SJSA1 (cell line): Measurements from ENCODE around the gene INSL3. TPM values are rescaled to one million over a fixed set of nuclear protein-coding genes. Genes with fewer than 3 reads are reported as not detected.
A peak's percentile ranks its signal among the peaks of the same experiment; 100 is the strongest.

ENCODE experiments used
- DNase-seq, 2 experiments: peaks; one replicate each; pipeline ENCODE4 v3.0.0-alpha.2; 2015 to 2020; ENCODE audit warnings: low spot score in 2 of 2, low read depth in 1 of 2
- H3K27ac ChIP-seq: fragments of 250-450 bp; sonication (Bioruptor Pico); 2 replicates; pipeline ENCODE4 v1.5.1; 2020; ENCODE audit warnings: mild to moderate bottlenecking, moderate library complexity
- H3K27me3 ChIP-seq: fragments of 250-450 bp; sonication (Bioruptor Pico); replicated peaks from 2 replicates; pipeline ENCODE4 v1.5.1; 2020; ENCODE audit warnings: mild to moderate bottlenecking, moderate library complexity
- H3K36me3 ChIP-seq: fragments of 250-450 bp; sonication (Bioruptor Pico); 2 replicates; pipeline ENCODE4 v1.5.1; 2020; ENCODE audit warnings: mild to moderate bottlenecking
- H3K4me1 ChIP-seq: fragments of 250-450 bp; sonication (Bioruptor Pico); replicated peaks from 2 replicates; pipeline ENCODE4 v1.6.1; 2021; ENCODE audit warnings: mild to moderate bottlenecking
- H3K4me3 ChIP-seq: fragments of 250-450 bp; sonication (Bioruptor Pico); 2 replicates; pipeline ENCODE4 v1.5.1; 2020; ENCODE audit warnings: mild to moderate bottlenecking
- H3K9me3 ChIP-seq: fragments of 250-450 bp; sonication (Bioruptor Pico); replicated peaks from 2 replicates; pipeline ENCODE4 v1.5.1; 2020; ENCODE audit warnings: mild to moderate bottlenecking
- total RNA-seq: library from RNA; depleted of rRNA; stranded (reverse); fragments of >200 nt; shearing (Covaris generic); gene quantifications from 2 replicates; pipeline ENCODE4 v1.2.3, GENCODE V29; 2014; rRNA removed

The INSL3 gene
- total RNA-seq, result not detected in 2 replicates

GRCh38 chr19:17821190-17821589 lies at the start of gene INSL3:
Gene INSL3 (minus strand): TSS chr19:17821519. CDS start chr19:17821506, 13 bp downstream.
- no peaks in the 10 kb centered on the region for H3K36me3 ChIP-seq
- no peaks in the 10 kb centered on the region for H3K9me3 ChIP-seq
- H3K4me3 ChIP-seq, result no peak within 1 kb of the TSS
- no peak within 1 kb of the TSS for H3K27ac ChIP-seq
- H3K27me3 ChIP-seq, result no peaks in the 10 kb centered on the region
- no peak for DNase-seq
- H3K4me1 ChIP-seq, result no peaks in the 10 kb centered on the region

DNA sequence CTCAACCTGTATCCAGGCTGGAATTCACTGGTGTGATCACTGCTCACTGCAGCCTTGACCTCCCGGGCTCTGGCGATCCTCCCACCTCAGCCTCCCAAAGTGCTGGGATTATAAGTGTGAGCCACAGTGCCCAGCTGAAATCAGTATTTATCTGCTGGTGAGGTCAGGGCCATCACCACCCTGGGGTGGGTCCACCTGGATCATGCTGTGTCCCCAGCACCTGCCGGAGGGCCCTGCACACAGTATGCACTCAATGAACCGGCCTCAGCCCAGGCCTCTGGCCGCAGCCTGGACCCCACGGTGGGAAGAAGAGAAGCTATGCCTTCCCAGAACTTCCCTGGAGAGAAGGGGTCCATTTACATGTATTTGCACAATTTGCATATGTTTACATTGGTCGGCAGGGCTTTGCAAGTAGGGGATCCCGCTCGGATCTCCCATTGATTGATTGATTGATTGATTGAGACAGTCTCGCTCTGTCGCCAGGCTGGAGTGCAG lies 47.8 kb upstream of the INSL3 start:
- Histone ChIP-seq H3K27me3 (peaks cover 45% of the 10 kb centered on the region), H3K4me3 (no peak overlapping the region), H3K36me3 (peaks cover 20% of the 10 kb centered on the region), H3K27ac (no peak overlapping the region), H3K9me3 (no peaks in the 10 kb centered on the region), H3K4me1 (no peaks in the 10 kb centered on the region)
- no peak for DNase-seq

- no peak overlapping the region for H3K27ac ChIP-seq
- peaks cover 25% of the 10 kb centered on the region for H3K36me3 ChIP-seq
- no peak overlapping the region for H3K4me3 ChIP-seq
- H3K27me3 ChIP-seq, result peaks cover 42% of the 10 kb centered on the region
- no peaks in the 10 kb centered on the region for H3K9me3 ChIP-seq
- no peak for DNase-seq
- H3K4me1 ChIP-seq, result no peaks in the 10 kb centered on the region
Measured at GRCh38 chr19:17868669-17869068, 47.4 kb upstream of the INSL3 start.

GRCh38 chr19:17866964-17867486 lies 45.7 kb upstream of the INSL3 start:
- DNase-seq, result no peak
- Histone ChIP-seq H3K36me3 (peaks cover 42% of the 10 kb centered on the region), H3K27ac (no peak overlapping the region), H3K4me1 (no peaks in the 10 kb centered on the region), H3K9me3 (no peaks in the 10 kb centered on the region), H3K27me3 (peaks cover 26% of the 10 kb centered on the region), H3K4me3 (no peak overlapping the region)

- peaks cover 3% of the 10 kb centered on the region for H3K4me1 ChIP-seq
- H3K36me3 ChIP-seq, result peaks cover 48% of the 10 kb centered on the region
- H3K9me3 ChIP-seq, result no peaks in the 10 kb centered on the region
- peaks cover 22% of the 10 kb centered on the region for H3K27me3 ChIP-seq
- no peak for DNase-seq
- no peak overlapping the region for H3K27ac ChIP-seq
- H3K4me3 ChIP-seq, result no peak overlapping the region
Measured at GRCh38 chr19:17866312-17866963, 45.1 kb upstream of the INSL3 start.

DNA sequence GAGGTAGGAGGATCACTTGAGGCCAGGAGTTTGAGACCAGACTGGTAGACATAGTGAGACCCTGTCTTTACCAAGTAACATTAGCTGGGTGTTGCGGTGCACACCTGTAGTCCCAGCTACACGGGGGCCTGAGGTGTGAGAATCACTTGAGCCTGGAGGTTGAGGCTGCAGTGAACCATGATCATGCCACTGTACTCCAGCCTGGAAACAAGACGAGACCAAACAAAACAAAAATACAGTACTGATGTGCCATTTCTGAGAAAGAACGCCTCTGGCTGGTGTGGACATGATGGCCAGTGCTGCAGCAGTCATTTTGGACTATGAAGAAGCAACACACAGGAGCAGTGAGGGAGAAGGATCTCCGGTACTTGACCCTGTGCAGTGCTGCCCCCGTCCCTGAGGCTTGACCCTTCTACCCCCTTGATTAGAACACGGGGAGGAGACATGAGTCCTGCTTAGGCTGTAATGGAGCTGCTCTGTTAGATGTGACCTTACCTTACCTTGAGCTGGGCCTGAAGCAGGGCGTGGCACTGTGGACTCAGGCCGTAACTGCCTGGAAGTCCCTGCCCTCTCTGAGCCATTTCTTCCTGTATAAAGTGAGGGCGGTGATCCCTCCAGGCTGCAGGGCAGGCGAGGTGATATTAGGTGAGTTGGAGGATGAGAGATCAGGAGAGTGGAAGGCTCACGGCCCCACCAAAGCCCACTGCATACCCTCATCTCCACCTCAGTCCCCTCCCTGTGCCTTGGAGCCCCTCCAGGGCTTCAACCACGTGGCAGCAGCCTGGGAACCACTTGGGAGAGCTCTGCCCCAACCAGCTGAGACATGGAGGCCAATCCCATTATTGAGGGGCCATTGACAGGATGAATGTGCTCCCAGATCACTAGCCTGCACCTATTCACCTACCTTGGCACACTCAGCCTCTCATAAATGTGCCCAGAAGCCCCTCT lies 44.3 kb upstream of the INSL3 start:
- Histone ChIP-seq H3K27me3 (peaks cover 14% of the 10 kb centered on the region), H3K36me3 (peaks cover 56% of the 10 kb centered on the region), H3K27ac (no peak overlapping the region), H3K4me3 (no peak overlapping the region), H3K4me1 (peaks cover 11% of the 10 kb centered on the region), H3K9me3 (no peaks in the 10 kb centered on the region)
- DNase-seq, result no peak

DNA sequence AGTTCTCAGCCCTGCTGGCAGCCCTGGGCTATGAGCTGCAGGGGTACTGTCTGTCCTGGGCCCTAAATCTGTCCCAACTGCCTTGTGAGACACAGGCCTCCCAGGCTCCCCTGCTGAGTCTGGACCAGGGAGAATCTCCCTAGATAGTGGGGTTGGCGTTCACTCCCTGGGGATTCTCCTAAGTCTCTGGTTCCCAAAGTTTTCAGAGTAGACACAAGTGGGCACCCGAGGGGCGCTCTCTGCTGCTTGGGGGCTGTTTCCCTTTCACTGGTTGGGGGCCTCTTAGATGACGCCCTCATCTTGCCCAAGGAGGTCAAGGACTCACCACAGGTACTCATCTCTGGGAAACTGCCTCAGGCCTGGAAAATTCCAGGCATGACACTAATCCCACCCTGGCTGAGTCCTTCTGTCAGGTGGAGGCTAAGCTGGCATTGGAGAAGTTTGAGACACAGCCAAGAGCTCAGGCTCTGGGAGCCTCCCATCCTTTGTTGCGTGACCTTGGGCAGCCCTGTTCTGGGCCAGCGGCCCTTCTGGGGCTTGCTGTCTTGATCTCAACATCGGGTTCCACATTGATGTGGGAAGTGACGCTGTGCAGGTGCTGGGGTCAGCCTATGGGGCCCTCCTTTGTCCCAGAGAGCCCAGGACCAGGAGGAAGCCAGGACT lies 42.3 kb upstream of the INSL3 start:
- no peak overlapping the region for H3K27ac ChIP-seq
- H3K27me3 ChIP-seq, result 0 out of 2 replicates have a peak, but pooled peaks cover 2% of the 10 kb centered on the region
- no peak for DNase-seq
- H3K36me3 ChIP-seq, result peaks cover 65% of the 10 kb centered on the region
- peaks cover 11% of the 10 kb centered on the region for H3K4me1 ChIP-seq
- H3K4me3 ChIP-seq, result no peak overlapping the region
- no peaks in the 10 kb centered on the region for H3K9me3 ChIP-seq

- DNase-seq, result no peak
- no peaks in the 10 kb centered on the region for H3K9me3 ChIP-seq
- 0 out of 2 replicates have a peak, but pooled peaks cover 2% of the 10 kb centered on the region for H3K27me3 ChIP-seq
- peaks cover 11% of the 10 kb centered on the region for H3K4me1 ChIP-seq
- no peak overlapping the region for H3K27ac ChIP-seq
- no peak overlapping the region for H3K4me3 ChIP-seq
- peaks cover 65% of the 10 kb centered on the region for H3K36me3 ChIP-seq
Measured at GRCh38 chr19:17862711-17863519, 41.6 kb upstream of the INSL3 start.

GRCh38 chr19:17861542-17862402 lies 40.5 kb upstream of the INSL3 start:
- H3K9me3 ChIP-seq, result no peaks in the 10 kb centered on the region
- DNase-seq, result no peak
- peaks cover 11% of the 10 kb centered on the region for H3K4me1 ChIP-seq
- H3K27me3 ChIP-seq, result 0 out of 2 replicates have a peak, but pooled peaks cover 2% of the 10 kb centered on the region
- H3K36me3 ChIP-seq, result peaks cover 65% of the 10 kb centered on the region
- peak overlapping the region; percentile 89 for H3K4me3 ChIP-seq
- no peak overlapping the region for H3K27ac ChIP-seq

GRCh38 chr19:17860993-17861360 lies 39.7 kb upstream of the INSL3 start:
- peaks cover 11% of the 10 kb centered on the region for H3K4me1 ChIP-seq
- 0 out of 2 replicates have a peak, but pooled peaks cover 2% of the 10 kb centered on the region for H3K27me3 ChIP-seq
- peaks cover 63% of the 10 kb centered on the region for H3K36me3 ChIP-seq
- no peak for DNase-seq
- H3K27ac ChIP-seq, result no peak overlapping the region
- H3K4me3 ChIP-seq, result peak overlapping the region; percentile 89
- no peaks in the 10 kb centered on the region for H3K9me3 ChIP-seq

GRCh38 chr19:17860331-17860992 lies 39.1 kb upstream of the INSL3 start:
- H3K36me3 ChIP-seq, result peaks cover 57% of the 10 kb centered on the region
- peak overlapping the region; percentile 62 for H3K27ac ChIP-seq
- H3K27me3 ChIP-seq, result no peaks in the 10 kb centered on the region
- no peaks in the 10 kb centered on the region for H3K9me3 ChIP-seq
- H3K4me3 ChIP-seq, result peak overlapping the region; percentile 89
- DNase-seq, result no peak
- H3K4me1 ChIP-seq, result peaks cover 11% of the 10 kb centered on the region
